Natural killer cell treated with Interleukin-12 subunit alpha and Interleukin-12 subunit beta and Interleukin-15 and Interleukin-18, amount 100 ng/mL, for 72 hours (primary cell): ENCODE results near the gene THRB. TPM values are rescaled to one million over a fixed set of nuclear protein-coding genes. Genes with fewer than 3 reads are reported as not detected.

ENCODE experiments used
- ATAC-seq, 2 donors: fragments of 150-1000 bp; cut with Tn5 transposase in 1 of 2; sonication (Bioruptor Pico), chemical (Tn5 transposase) in 1 of 2; 2 replicates each; pipeline ENCODE4 v1.10.0; 2021
- DNase-seq: peaks from one replicate; pipeline ENCODE4 v3.0.0; 2022; ENCODE audit warnings: low spot score
- H3K27ac Mint-ChIP-seq, 2 donors: 1 replicate in 1 of 2; 2 replicates in 1 of 2; pipeline ENCODE4 v1.8.0; 2022; ENCODE audit warnings: mixed read lengths in 2 of 2, mild to moderate bottlenecking in 1 of 2, moderate library complexity in 1 of 2
- H3K27me3 Mint-ChIP-seq, 2 donors: 1 replicate in 1 of 2; 2 replicates in 1 of 2; pipeline ENCODE4 v1.8.0; 2022; ENCODE audit warnings: mixed read lengths in 2 of 2
- H3K36me3 Mint-ChIP-seq: one replicate; pipeline ENCODE4 v1.8.0; 2022; ENCODE audit warnings: mixed read lengths
- H3K4me1 Mint-ChIP-seq, 2 donors: 1 replicate in 1 of 2; 2 replicates in 1 of 2; pipeline ENCODE4 v1.8.0; 2022; ENCODE audit warnings: low read depth in 2 of 2, mixed read lengths in 2 of 2, mild to moderate bottlenecking in 1 of 2
- H3K4me3 Mint-ChIP-seq: one replicate; pipeline ENCODE4 v1.8.0; 2022; ENCODE audit warnings: mixed read lengths
- H3K9me3 Mint-ChIP-seq: 2 replicates; pipeline ENCODE4 v1.8.0; 2022; ENCODE audit warnings: mixed read lengths
- total RNA-seq, 2 donors: library from RNA; stranded (reverse); gene quantifications; one replicate each; pipeline ENCODE4 v1.2.3, GENCODE V29; 2022

THRB gene
- total RNA-seq, 2 donors from 2014 or later = 0.22 TPM; not detected in 1

DNA sequence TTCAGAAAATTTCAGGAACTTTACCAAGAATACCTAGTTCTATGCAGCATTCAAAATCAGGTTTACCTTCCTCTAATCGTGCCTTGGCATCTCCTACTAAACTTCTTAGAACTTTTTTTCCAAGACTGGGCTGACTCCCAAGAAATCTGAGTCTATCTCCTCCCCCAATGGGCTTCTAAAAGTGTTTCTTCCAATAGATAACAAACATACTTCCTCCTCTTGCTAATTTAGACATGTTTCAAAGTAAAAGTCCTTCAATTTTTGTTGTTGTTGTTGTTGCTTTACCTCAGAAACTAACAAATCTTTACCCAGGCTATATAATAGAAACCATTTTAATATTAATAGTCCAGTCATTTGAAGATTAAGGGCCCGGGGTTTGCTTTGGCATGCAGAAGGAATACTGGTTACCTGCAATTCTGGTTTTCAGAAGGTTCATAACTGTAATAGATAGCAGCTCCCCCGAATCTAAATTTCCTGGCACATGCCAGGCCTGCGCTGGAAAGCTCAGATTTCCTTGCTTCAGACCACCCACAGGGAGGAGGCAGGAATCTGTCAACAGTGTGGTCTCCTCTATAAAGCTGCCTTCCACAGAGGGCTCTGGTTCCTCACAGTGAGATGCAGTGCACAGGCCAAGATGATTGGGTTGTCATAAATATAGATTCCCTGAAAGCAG, 188.7 kb downstream of the THRB start:
- Mint-ChIP-seq H3K27ac (no peak overlapping the region), H3K4me1 (no peaks in the 10 kb centered on the region), H3K36me3 (no peaks in the 10 kb centered on the region), H3K27me3 (no peaks in the 10 kb centered on the region), H3K4me3 (no peak overlapping the region), H3K9me3 (no peaks in the 10 kb centered on the region)
- DNase-seq = no peak
- no peak for ATAC-seq

DNA sequence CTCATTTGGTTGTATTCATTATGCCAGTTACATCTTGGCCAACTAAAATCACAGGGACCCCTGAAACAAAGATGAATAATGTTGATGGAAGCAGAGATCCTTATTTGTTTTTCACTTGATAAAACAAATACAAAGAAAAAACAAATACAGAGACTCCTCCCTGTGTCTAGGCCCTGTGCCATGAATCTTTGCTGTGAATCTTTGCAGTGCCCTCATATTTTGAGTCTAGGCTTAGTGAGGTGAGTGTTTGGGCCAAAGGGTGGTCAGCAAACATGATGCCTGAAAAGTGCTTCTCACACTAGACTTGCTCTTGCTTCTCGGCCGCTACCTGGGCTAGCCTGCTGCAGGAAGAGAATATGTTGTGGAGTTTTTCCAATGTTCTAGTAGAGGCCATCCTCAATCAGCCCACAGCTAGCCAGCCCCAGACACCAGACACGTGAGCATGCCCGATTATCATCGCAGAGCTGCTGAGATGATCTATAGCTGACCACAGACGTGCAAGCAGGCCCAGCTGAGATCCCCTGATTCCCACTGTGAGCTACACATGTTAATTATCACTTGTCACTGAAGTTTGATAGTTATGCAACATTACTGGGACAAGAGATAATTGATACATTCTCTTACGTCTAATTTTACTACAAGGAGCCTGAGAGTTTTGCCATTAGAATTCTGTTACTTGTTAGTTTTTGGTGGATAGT, 191.4 kb downstream of the THRB start:
- H3K27ac Mint-ChIP-seq = no peak overlapping the region
- no peaks in the 10 kb centered on the region for H3K4me1 Mint-ChIP-seq
- no peaks in the 10 kb centered on the region for H3K36me3 Mint-ChIP-seq
- no peaks in the 10 kb centered on the region for H3K9me3 Mint-ChIP-seq
- no peak for DNase-seq
- no peaks in the 10 kb centered on the region for H3K27me3 Mint-ChIP-seq
- no peak for ATAC-seq
- H3K4me3 Mint-ChIP-seq = no peak overlapping the region

DNA sequence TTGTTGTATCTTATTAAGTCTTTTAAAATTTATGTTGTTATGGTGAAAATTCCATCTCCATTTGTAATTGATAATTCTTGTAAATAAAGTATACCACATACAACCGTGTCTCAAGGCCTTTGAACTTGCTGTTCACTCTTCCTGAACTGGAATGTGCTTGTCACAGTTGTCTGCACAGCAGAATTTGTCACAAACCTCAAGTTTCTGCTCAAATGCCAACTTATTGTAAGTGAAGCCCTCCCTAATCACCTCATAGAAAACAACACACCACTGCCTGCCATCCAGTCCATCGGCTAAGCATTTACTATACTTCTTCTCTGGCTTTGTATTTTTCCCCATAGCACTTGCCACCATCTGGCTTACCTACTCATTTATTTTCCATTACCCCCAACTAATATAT, 192.3 kb downstream of the THRB start:
- no peaks in the 10 kb centered on the region for H3K9me3 Mint-ChIP-seq
- H3K27ac Mint-ChIP-seq = no peak overlapping the region
- ATAC-seq (no peak), DNase-seq (no peak)
- H3K4me1 Mint-ChIP-seq = no peaks in the 10 kb centered on the region
- no peaks in the 10 kb centered on the region for H3K27me3 Mint-ChIP-seq
- no peak overlapping the region for H3K4me3 Mint-ChIP-seq
- no peaks in the 10 kb centered on the region for H3K36me3 Mint-ChIP-seq

DNA sequence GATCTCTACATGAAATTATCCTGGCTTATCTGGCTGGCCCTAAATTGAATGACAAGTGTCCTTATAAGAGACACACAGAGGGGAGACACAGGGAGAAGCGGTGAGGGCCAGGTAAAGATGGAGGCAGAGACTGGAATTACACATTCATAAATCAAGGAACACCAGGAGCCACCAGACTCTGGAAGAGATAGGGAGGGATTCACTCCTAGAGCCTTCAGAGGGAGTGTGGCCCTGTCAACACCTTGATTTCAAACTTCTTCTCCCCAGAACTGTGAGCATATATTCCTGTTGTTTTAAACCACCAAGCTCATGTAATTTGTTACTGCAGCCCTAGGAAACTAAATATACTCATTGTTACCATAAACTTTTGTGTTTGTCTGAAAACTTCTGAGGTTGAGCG, 193.7 kb downstream of the THRB start:
- DNase-seq (no peak), ATAC-seq (no peak)
- Mint-ChIP-seq H3K27ac (no peak overlapping the region), H3K27me3 (peaks cover 0 to 6% of the 10 kb centered on the region in 2 donors), H3K4me3 (no peak overlapping the region), H3K9me3 (no peaks in the 10 kb centered on the region), H3K36me3 (no peaks in the 10 kb centered on the region), H3K4me1 (no peaks in the 10 kb centered on the region)

DNA sequence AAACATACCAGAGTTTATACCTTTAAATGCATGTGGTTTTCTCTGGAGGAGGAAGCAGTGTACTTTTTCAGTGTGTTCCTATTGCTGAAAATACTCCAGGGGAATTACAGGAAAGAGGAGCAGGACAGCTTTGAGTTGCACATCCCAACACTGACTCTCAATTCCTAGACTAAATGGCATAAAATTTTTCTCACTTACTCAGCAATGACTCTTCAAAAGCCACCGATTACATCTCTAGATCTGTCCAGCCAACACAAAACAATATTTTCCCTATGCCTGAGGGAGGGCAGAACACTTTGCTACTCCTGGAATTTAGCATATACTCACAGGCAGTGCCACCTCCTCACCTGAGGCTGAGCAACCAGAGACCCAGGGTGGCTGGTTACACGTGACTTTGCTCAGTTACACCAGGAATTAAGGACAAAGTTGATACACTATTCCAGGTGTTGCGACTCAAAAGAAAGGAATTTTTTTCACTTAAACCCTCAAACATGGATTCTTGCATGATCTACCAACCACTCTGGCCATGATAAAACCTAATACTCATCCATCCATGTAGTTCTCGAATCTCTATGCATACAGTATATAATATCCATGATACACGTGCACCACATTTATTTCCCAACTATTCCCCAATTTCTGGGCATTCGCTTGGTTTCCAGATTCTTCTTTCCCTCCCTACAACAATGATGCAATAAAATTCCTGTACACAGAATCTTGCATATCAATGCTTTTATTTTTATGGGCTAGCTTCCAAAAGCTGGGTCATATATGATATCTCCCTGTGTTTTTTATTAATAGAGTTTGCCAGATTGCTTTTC, 194.6 kb downstream of the THRB start:
- Mint-ChIP-seq H3K9me3 (no peaks in the 10 kb centered on the region), H3K27ac (no peak overlapping the region)
- no peak for ATAC-seq

DNA sequence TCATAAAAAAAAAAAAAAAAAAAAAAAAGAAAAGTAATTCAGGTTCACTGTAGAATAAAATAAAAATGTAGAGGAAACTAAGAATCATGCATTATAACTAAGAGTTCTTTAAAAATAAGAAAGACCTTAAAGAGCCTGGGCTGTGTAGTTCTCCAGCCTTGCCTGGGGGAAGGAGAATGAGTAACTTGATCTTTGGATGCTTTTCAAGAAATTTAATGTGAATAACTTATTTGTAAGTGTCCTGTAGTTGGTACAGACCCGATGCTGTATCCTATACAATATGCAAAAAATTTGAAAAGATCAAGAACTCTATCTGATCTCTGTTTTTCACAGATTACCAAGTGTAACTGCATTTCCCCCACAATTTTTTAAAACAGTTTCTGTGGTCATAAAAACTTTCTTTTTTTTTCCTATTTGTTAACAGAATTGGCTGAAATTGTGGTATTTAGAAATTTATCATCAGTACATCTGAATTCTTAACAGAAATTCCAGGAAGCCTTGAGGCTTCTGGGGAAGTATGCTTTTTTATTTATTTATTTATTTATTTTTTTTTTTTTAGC, 195.3 kb downstream of the THRB start:
- no peaks in the 10 kb centered on the region for H3K4me1 Mint-ChIP-seq
- no peak for DNase-seq
- H3K9me3 Mint-ChIP-seq = no peaks in the 10 kb centered on the region
- no peak overlapping the region for H3K27ac Mint-ChIP-seq
- H3K27me3 Mint-ChIP-seq = peaks cover 0 to 6% of the 10 kb centered on the region in 2 donors
- no peaks in the 10 kb centered on the region for H3K36me3 Mint-ChIP-seq
- H3K4me3 Mint-ChIP-seq = no peak overlapping the region
- no peak for ATAC-seq

More for the DNA sequence above, 194.6 kb downstream of the THRB start:
- H3K36me3 Mint-ChIP-seq = no peaks in the 10 kb centered on the region
- DNase-seq = no peak
- H3K4me3 Mint-ChIP-seq = no peak overlapping the region
- H3K4me1 Mint-ChIP-seq = no peaks in the 10 kb centered on the region
- peaks cover 0 to 6% of the 10 kb centered on the region in 2 donors for H3K27me3 Mint-ChIP-seq

DNA sequence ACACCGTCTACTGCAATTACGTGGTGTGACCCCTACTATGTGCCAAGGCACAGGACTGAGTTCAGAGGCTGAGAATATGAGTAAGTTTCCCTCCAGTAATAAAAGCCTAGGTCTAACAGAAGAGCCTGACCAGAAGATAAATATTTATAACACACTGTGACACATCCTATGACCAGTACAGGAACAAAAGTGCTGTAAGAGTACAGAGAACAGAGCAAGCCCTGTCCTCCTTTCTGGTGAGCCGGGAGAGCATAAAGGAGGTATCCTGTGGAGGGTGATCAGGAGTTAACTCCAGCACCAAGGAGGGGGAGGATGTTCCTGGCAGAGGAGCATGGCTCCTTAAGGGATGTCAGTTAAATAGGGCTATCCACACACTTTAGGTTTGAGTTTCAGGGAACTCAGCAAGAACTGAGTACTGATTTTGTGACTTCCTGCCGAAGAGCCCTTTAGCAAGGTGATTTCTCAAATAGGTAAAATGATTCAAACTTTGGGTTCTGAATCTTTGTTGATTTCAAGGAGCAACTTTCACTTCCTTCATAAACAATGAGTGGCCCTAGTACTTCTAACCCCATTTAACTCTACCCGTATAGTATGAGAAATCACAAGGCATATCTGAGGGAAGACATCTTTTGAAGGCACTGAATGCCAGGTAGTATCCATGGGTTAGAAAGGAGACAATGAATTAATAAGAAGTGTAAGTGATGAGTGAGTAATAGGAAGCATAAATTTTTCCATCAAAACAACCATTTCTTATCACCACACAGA, 198.0 kb downstream of the THRB start:
- DNase-seq (no peak), ATAC-seq (no peak)
- H3K36me3 Mint-ChIP-seq = no peaks in the 10 kb centered on the region
- H3K4me3 Mint-ChIP-seq = no peak overlapping the region
- H3K27me3 Mint-ChIP-seq = peaks cover 0 to 6% of the 10 kb centered on the region in 2 donors
- no peak overlapping the region for H3K27ac Mint-ChIP-seq
- H3K4me1 Mint-ChIP-seq = no peaks in the 10 kb centered on the region
- peaks cover 4% of the 10 kb centered on the region for H3K9me3 Mint-ChIP-seq

DNA sequence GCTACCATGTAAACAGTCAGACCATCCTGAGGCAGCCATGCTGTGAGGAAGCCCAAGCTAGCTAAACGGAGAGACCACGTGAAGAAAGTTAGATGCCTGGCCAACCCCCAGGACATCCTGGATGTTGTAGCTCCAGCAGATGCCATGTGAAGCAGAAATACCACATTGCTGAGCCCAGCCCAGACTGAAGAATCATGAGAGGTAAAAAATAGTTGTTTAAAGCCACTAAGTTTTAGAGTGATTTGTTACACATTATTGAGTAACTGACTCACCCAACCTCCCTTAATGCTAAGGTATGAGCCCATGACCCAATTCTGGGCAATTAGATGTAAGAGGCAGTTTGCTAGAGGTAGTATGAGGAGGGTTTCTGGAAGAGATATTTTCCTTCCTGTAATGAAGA, 200.5 kb downstream of the THRB start:
- Mint-ChIP-seq H3K9me3 (peaks cover 4% of the 10 kb centered on the region), H3K27me3 (peaks cover 0 to 6% of the 10 kb centered on the region in 2 donors), H3K4me1 (no peaks in the 10 kb centered on the region), H3K27ac (no peak overlapping the region), H3K36me3 (no peaks in the 10 kb centered on the region), H3K4me3 (no peak overlapping the region)
- ATAC-seq (no peak), DNase-seq (no peak)

DNA sequence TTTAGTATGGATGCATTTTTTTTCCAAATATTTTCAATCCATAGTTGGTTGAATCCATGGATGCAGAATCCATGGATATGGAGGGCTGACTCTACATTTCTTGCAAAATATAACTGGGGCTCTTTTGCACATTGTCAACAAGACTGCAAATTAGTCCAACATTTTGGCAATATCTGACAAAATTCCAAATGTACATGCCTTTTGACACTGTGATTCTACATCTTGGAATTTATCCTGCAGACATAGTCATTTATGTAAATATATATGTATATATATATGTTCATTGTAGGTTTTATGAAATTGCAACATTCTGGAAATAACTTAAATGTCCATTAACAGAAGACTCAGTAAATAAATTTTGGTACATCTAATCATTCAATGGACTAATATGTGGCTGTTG, 203.0 kb downstream of the THRB start:
- no peak for ATAC-seq

DNA sequence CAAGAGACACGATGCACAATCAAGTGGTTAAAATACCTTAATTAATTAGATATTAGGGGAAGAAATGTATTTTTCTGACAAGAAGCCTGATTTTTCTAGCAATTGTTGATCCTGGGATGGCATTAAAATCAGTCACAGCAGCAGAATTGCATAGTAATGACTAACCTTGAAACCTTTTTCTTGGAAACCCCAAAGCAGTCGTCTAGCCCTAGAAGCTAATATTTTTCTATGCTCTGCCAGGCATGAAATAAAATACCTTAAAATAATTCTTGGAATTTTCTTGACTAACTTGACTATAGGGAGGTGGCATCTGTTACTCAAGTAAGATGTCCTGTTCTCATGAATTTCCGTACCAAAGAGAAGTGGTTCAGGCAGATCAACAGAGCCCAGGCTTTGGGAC, 204.1 kb downstream of the THRB start:
- Mint-ChIP-seq H3K36me3 (no peaks in the 10 kb centered on the region), H3K9me3 (peaks cover 4% of the 10 kb centered on the region), H3K4me3 (no peak overlapping the region), H3K27ac (no peak overlapping the region), H3K4me1 (no peaks in the 10 kb centered on the region), H3K27me3 (no peaks in the 10 kb centered on the region)
- DNase-seq (no peak), ATAC-seq (no peak)

More for the DNA sequence above, 203.0 kb downstream of the THRB start:
- H3K9me3 Mint-ChIP-seq = peaks cover 4% of the 10 kb centered on the region
- H3K4me1 Mint-ChIP-seq = no peaks in the 10 kb centered on the region
- no peaks in the 10 kb centered on the region for H3K36me3 Mint-ChIP-seq
- peaks cover 0 to 6% of the 10 kb centered on the region in 2 donors for H3K27me3 Mint-ChIP-seq
- DNase-seq = no peak
- H3K27ac Mint-ChIP-seq = no peak overlapping the region
- no peak overlapping the region for H3K4me3 Mint-ChIP-seq

DNA sequence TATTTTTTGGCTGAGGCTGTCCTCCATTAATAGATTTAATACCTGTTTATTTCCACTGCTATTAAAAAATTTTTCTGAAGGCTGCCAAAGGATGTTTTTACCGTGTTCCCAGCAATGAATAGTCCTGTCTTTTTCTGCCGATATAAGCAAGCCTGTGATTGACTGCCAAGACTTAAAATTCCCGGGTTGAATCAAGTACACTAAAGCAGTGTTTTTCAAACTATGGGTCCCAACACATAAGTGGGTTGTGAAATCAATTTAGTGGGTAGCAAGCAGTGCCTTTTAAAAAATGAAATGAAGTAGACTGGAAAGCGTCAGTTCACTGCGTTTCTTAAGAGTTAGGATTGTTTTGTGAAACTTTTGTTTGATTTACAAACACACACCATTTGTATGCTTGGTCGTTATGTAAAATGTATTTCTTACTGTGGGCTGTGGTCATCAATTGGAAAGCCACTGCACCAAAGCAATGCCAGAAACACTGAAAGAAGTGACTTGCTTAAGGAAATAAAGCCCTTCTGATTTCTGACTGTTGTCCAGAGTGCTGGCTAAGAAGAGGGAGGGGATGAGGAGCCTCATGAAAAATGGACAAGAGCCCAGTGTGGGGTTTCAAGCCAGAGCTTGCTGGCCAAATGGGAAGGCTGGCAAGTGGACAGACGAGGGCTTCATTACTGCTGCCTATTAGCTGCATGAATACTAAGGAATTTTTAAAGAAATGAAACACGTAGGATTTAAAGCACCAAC, 206.0 kb downstream of the THRB start:
- Mint-ChIP-seq H3K9me3 (no peaks in the 10 kb centered on the region), H3K4me3 (no peak overlapping the region), H3K27ac (no peak overlapping the region), H3K27me3 (no peaks in the 10 kb centered on the region), H3K4me1 (no peaks in the 10 kb centered on the region), H3K36me3 (no peaks in the 10 kb centered on the region)
- DNase-seq = no peak
- ATAC-seq = no peak

DNA sequence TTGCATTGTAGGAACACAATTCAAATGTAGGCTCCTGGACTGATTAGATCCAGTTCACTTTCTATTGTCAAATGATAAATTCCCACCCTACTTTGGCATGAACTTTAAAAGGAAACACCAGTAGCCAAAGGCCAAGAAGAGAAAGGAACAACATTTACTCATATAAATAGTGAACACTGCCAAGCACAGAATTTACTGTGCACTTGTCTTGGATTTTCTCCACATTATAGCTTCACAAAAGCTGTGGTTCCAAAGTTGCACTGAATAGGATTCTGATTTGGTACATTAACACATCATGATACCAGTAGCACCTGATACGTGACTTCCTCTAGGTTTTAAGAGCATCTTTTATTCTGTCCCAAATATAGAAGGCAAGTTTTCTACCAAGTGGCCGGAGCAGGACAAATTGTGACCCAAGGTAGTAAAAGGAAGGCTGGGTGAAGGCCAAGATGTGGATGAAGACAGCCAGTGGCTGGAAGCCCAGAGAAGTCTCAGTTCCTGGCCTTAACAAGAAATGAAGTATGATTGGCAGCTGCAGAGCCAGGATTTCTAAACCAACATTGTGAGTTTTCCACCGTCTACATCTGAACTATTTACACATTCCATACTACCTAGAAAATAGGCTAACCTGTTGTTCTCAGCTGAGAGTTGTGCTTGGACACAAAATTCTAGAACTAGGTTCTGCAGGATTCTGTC, 206.7 kb downstream of the THRB start:
- no peak overlapping the region for H3K27ac Mint-ChIP-seq
- no peak overlapping the region for H3K4me3 Mint-ChIP-seq
- H3K36me3 Mint-ChIP-seq = no peaks in the 10 kb centered on the region
- no peaks in the 10 kb centered on the region for H3K9me3 Mint-ChIP-seq
- DNase-seq = no peak
- no peak for ATAC-seq
- no peaks in the 10 kb centered on the region for H3K27me3 Mint-ChIP-seq
- H3K4me1 Mint-ChIP-seq = no peaks in the 10 kb centered on the region
